Right lobe of liver (tissue), 4 donors: Measurements from ENCODE around the gene PLBD2.

Experiments
- CTCF ChIP-seq, 4 donors: fragments of 200-600 bp in 3 of 4; fragments of 450-650 bp in 1 of 4; IDR thresholded peaks; one replicate each; pipeline versions ENCODE4 v1.5.1 to v1.8.0; 2016 to 2022; ENCODE audit warnings: antibody characterized with exemption in 4 of 4, mild to moderate bottlenecking in 2 of 4
- POLR2A ChIP-seq: fragments of 450-650 bp; IDR thresholded peaks from one replicate; pipeline ENCODE4 v1.6.1; 2017; ENCODE audit warnings: antibody characterized with exemption, mild to moderate bottlenecking
- donor health status: DM: no; HTN: no; CAD: no.
- donor health status: DM: no; HTN: no; CAD: no.
- donor health status: DM: no; HTN: yes; CAD: no.

GRCh38 chr12:113428482-113428881 lies 70.1 kb downstream of the PLBD2 start:
- TF ChIP-seq POLR2A, result no peak
- no peak for TF ChIP-seq CTCF (IDR thresholded peaks at IDR 0.05)
